OCI-LY3 (cell line): ENCODE results near the gene DCHS2.

Experiments used
- CTCF ChIP-seq: fragments of 200-600, 300-600 bp; sonication (generic); IDR thresholded peaks from 2 replicates; pipeline ENCODE4 v1.5.1; 2014; ENCODE audit warnings: antibody characterized with exemption, low read length, low read depth
- EZH2phosphoT487 ChIP-seq: fragments of 200-600 bp; shearing (Covaris generic); IDR thresholded peaks from 2 replicates; pipeline ENCODE4 v1.6.1; 2018; ENCODE audit warnings: antibody characterized with exemption, mixed run types, low read depth

GRCh38 chr4:154490583-154491340 is 837 bp downstream of the DCHS2 start:
- TF ChIP-seq EZH2phosphoT487 (no peak), CTCF (no peak)
